Ovary (tissue), 9 donors: Measurements from ENCODE around the gene GNB2. TPM values are rescaled to one million over a fixed set of nuclear protein-coding genes. Genes with fewer than 3 reads are reported as not detected.
A peak's percentile ranks its signal among the peaks of the same experiment; 100 is the strongest.
"Not testable (repeated sequence)": the region's sequence is repeated elsewhere in the genome, so short reads cannot be mapped to it uniquely, and the experiment has no call there.

ENCODE experiments used
- DNase-seq, 5 donors: peaks; one replicate each; pipeline ENCODE4 v3.0.0-alpha.2; 2019 to 2020
- H3K27ac ChIP-seq, 2 donors: fragments of 200-600 bp; one replicate each; pipeline versions ENCODE4 v1.5.1 to v1.8.0; 2019 to 2022
- H3K27me3 ChIP-seq: fragments of 200-600 bp; one replicate; pipeline ENCODE4 v1.8.0; 2022
- H3K36me3 ChIP-seq: fragments of 200-600 bp; sonication (generic); one replicate; pipeline ENCODE4 v1.5.1; 2019
- H3K4me1 ChIP-seq: one replicate; pipeline ENCODE4 v1.8.1; 2013; ENCODE audit warnings: mild to moderate bottlenecking, moderate library complexity; ENCODE audit not compliant: insufficient read depth
- H3K4me3 ChIP-seq: fragments of 200-600 bp; sonication (generic); one replicate; pipeline ENCODE4 v1.5.1; 2017
- H3K9me3 ChIP-seq, 2 donors: fragments of 200-600 bp in 1 of 2; sonication (generic) in 1 of 2; one replicate each; pipeline versions ENCODE4 v1.5.1 to v1.8.1; 2013 to 2019; ENCODE audit warnings: mild to moderate bottlenecking in 1 of 2, moderate library complexity in 1 of 2
- EP300 ChIP-seq: sonication (generic); formaldehyde crosslinking; IDR thresholded peaks from one replicate; pipeline ENCODE4 v1.6.1; 2017; ENCODE audit warnings: antibody characterized with exemption
- POLR2A ChIP-seq: fragments of 450-650 bp; IDR thresholded peaks from one replicate; pipeline ENCODE4 v1.6.1; 2017; ENCODE audit warnings: antibody characterized with exemption, mild to moderate bottlenecking, moderate library complexity
- WGBS, 3 donors: extraction: QIAGEN DNeasy Blood & Tissue Kit in 1 of 3; methylation state at CpG; one replicate each; pipeline versions ENCODE4 v1.1.5 to v1.1.7; 2013 to 2017; 5-methylcytosine and 5-hydroxymethylcytosine counted together
- intact Hi-C, 4 donors: fragments of 100-400 bp; cut with DNase I; formaldehyde crosslinking; loops; one replicate each; pipeline versions ENCODE4 v1.11.0 to v1.15.1; 2022 to 2023
- polyA plus RNA-seq, 2 donors: library from polyadenylated mRNA; stranded (reverse); fragments of 200-250 nt in 1 of 2; fragments of 350-450 nt in 1 of 2; fragmentation: Illumina TruSeq in 1 of 2; extraction: RNeasy Lipid Tissue Mini Kit (QIAGEN cat#74804) in 1 of 2; gene quantifications; one replicate each; pipeline ENCODE4 v1.2.3, GENCODE V29; 2013 to 2014
- total RNA-seq, 7 donors: library from RNA; depleted of rRNA in 2 of 7; stranded (reverse); fragments of >200 nt in 2 of 7; fragmentation: NEBNext Ultra II Directional in 3 of 7; extraction: Animal tissue kit (Norgen Biotek cat#: 25700) in 3 of 7; gene quantifications; one replicate each; pipeline versions ENCODE4 v1.1.0 to v1.2.4, GENCODE V29; 2016 to 2023
- TF ChIP-seq, protein P1 (sequence below), 3 donors: fragments of 450-650 bp in 2 of 3; fragments of 200-600 bp in 1 of 3; IDR thresholded peaks; one replicate each; pipeline versions ENCODE4 v1.5.1 to v1.8.0; 2016 to 2022; ENCODE audit warnings: antibody characterized with exemption in 3 of 3, mild to moderate bottlenecking in 1 of 3
- donor health status: DM: no; HTN: no; CAD: no; lungs with moderate emphysema.
- donor health status: DM: no; HTN: no; CAD: no.
- donor health status: Bipolar disorder and iron deficiency.
- donor health status: DM: yes; HTN: yes; CAD: no.
- donor health status: DM: no; HTN: no; CAD: no.
- donor health status: DM: yes; HTN: yes; CAD: no.

Gene GNB2
- total and polyA plus RNA-seq, 9 donors, result 18.9 to 281 (median 216) TPM

DNA sequence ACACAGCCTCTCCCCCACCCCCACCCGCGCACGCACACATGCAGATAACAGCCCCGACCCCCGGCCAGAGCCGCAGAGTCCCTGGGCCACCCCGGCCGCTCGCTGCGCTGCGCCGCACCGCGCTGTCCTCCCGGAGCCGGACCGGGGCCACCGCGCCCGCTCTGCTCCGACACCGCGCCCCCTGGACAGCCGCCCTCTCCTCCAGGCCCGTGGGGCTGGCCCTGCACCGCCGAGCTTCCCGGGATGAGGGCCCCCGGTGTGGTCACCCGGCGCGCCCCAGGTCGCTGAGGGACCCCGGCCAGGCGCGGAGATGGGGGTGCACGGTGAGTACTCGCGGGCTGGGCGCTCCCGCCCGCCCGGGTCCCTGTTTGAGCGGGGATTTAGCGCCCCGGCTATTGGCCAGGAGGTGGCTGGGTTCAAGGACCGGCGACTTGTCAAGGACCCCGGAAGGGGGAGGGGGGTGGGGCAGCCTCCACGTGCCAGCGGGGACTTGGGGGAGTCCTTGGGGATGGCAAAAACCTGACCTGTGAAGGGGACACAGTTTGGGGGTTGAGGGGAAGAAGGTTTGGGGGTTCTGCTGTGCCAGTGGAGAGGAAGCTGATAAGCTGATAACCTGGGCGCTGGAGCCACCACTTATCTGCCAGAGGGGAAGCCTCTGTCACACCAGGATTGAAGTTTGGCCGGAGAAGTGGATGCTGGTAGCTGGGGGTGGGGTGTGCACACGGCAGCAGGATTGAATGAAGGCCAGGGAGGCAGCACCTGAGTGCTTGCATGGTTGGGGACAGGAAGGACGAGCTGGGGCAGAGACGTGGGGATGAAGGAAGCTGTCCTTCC lies 47.3 kb downstream of the GNB2 start:
- H3K36me3 ChIP-seq, result no peaks in the 10 kb centered on the region
- H3K4me3 ChIP-seq, result peak overlapping the region; percentile 22
- intact Hi-C loops, result loop anchor here in 2 of 4 donors (10.0 kb wide), 1 partner anchor 256 kb away; the partner anchor contains the start of gene SPACDR (in 2 of the 2)
- 3 to 10% (median 3%) methylated on average over 27 to 56 of the region's 56 CpGs for WGBS, 3 donors
- no peaks in the 10 kb centered on the region for H3K27me3 ChIP-seq
- TF ChIP-seq POLR2A (no peak), EP300 (no peak)
- TF ChIP-seq, protein P1, sequence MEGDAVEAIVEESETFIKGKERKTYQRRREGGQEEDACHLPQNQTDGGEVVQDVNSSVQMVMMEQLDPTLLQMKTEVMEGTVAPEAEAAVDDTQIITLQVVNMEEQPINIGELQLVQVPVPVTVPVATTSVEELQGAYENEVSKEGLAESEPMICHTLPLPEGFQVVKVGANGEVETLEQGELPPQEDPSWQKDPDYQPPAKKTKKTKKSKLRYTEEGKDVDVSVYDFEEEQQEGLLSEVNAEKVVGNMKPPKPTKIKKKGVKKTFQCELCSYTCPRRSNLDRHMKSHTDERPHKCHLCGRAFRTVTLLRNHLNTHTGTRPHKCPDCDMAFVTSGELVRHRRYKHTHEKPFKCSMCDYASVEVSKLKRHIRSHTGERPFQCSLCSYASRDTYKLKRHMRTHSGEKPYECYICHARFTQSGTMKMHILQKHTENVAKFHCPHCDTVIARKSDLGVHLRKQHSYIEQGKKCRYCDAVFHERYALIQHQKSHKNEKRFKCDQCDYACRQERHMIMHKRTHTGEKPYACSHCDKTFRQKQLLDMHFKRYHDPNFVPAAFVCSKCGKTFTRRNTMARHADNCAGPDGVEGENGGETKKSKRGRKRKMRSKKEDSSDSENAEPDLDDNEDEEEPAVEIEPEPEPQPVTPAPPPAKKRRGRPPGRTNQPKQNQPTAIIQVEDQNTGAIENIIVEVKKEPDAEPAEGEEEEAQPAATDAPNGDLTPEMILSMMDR (IDR thresholded peaks at IDR 0.05), result no peak
- H3K4me1 ChIP-seq, result peaks cover 2% of the 10 kb centered on the region
- no peak overlapping the region for H3K27ac ChIP-seq
- no peak for DNase-seq
- no peaks in the 10 kb centered on the region for H3K9me3 ChIP-seq

DNA sequence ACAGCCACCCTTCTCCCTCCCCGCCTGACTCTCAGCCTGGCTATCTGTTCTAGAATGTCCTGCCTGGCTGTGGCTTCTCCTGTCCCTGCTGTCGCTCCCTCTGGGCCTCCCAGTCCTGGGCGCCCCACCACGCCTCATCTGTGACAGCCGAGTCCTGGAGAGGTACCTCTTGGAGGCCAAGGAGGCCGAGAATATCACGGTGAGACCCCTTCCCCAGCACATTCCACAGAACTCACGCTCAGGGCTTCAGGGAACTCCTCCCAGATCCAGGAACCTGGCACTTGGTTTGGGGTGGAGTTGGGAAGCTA lies 47.9 kb downstream of the GNB2 start:
- Histone ChIP-seq H3K27me3 (no peaks in the 10 kb centered on the region), H3K9me3 (no peaks in the 10 kb centered on the region), H3K4me3 (no peak overlapping the region), H3K4me1 (peaks cover 2% of the 10 kb centered on the region), H3K36me3 (no peaks in the 10 kb centered on the region), H3K27ac (no peak overlapping the region)
- TF ChIP-seq EP300, result no peak
- DNase-seq, result no peak
- intact Hi-C loops, result loop anchor here in 2 of 4 donors (10.0 kb wide), 1 partner anchor 257 kb away; the partner anchor contains the start of gene SPACDR (in 2 of the 2)
- WGBS, 3 donors, result 81 to 84% (median 83%) methylated on average over 8 of the region's 8 CpGs

- intact Hi-C loops, result loop anchor here in 2 of 4 donors (10.0 kb wide), 1 partner anchor 258 kb away; the partner anchor contains the start of gene SPACDR (in 2 of the 2)
- H3K36me3 ChIP-seq, result no peaks in the 10 kb centered on the region
- H3K27ac ChIP-seq, result no peak overlapping the region
- 77 to 83% (median 79%) methylated on average over 17 of the region's 17 CpGs for WGBS, 3 donors
- peaks cover 2% of the 10 kb centered on the region for H3K4me1 ChIP-seq
- no peak overlapping the region for H3K4me3 ChIP-seq
- DNase-seq, result no peak
- TF ChIP-seq, protein P1 (IDR thresholded peaks at IDR 0.05), result no peak
- no peak for TF ChIP-seq EP300
- TF ChIP-seq POLR2A, result no peak
- H3K27me3 ChIP-seq, result no peaks in the 10 kb centered on the region
- H3K9me3 ChIP-seq, result no peaks in the 10 kb centered on the region
These were observed 49.1 kb downstream of the GNB2 start for GRCh38 chr7:100722480-100723212.

GRCh38 chr7:100723732-100724275 lies 50.3 kb downstream of the GNB2 start:
- 78 to 83% (median 79%) methylated on average over 16 of the region's 16 CpGs for WGBS, 3 donors
- no peak for TF ChIP-seq POLR2A
- TF ChIP-seq, protein P1 (IDR thresholded peaks at IDR 0.05), result no peak
- TF ChIP-seq EP300, result no peak

GRCh38 chr7:100724364-100724763 lies 50.8 kb downstream of the GNB2 start:
- H3K27me3 ChIP-seq, H3K4me1 ChIP-seq, H3K9me3 ChIP-seq, H3K36me3 ChIP-seq, H3K27ac ChIP-seq, DNase-seq, H3K4me3 ChIP-seq: not testable (repeated sequence)
- 83 to 92% (median 89%) methylated on average over 2 of the region's 2 CpGs for WGBS, 3 donors
- intact Hi-C loops, result loop anchor here in 2 of 4 donors (10.0 kb wide), 1 partner anchor 260 kb away; the partner anchor contains the start of gene SPACDR (in 2 of the 2)

More at GRCh38 chr7:100723732-100724275, 50.3 kb downstream of the GNB2 start:
- Histone ChIP-seq H3K27ac (no peak overlapping the region), H3K27me3 (no peaks in the 10 kb centered on the region), H3K4me1 (peaks cover 2% of the 10 kb centered on the region), H3K4me3 (no peak overlapping the region), H3K9me3 (no peaks in the 10 kb centered on the region), H3K36me3 (no peaks in the 10 kb centered on the region)
- intact Hi-C loops, result loop anchor here in 2 of 4 donors (10.0 kb wide), 1 partner anchor 259 kb away; the partner anchor contains the start of gene SPACDR (in 2 of the 2)
- DNase-seq, result no peak
